A673 (cell line): ENCODE measurements around the gene HTR6. TPM values are rescaled to one million over a fixed set of nuclear protein-coding genes. Genes with fewer than 3 reads are reported as not detected.

Experiments used
- BruUV-seq: library from RNA; stranded (reverse); fragments of 400-500 nt; replicated peaks from 2 replicates; lab custom pipeline; 2021; lab: Mats Ljungman, UMichigan
- CTCF ChIA-PET: fragments of 300-600 bp; sonication (Branson Sonifier 250); formaldehyde crosslinking; loops from one replicate; lab custom pipeline; 2022; ENCODE audit warnings: antibody characterized with exemption; lab: Charles Lee
- POLR2A ChIA-PET: fragments of 300-600 bp; sonication (Branson Sonifier 250); formaldehyde crosslinking; loops from one replicate; lab custom pipeline; 2022; ENCODE audit warnings: antibody characterized with exemption; ENCODE audit not compliant: low non-redundant PET; lab: Charles Lee
- DNase-seq: peaks from one replicate; pipeline ENCODE4 v3.0.0-alpha.2; 2015; ENCODE audit warnings: low spot score
- H3K27ac ChIP-seq: fragments of 200-600 bp; sonication (generic); 2 replicates; pipeline ENCODE4 v1.5.1; 2016; ENCODE audit warnings: mixed run types, low read depth, mild to moderate bottlenecking, mixed read lengths, antibody characterized with exemption, low read length; ENCODE audit not compliant: poor library complexity, severe bottlenecking
- H3K27me3 ChIP-seq: fragments of 200-600 bp; sonication (generic); replicated peaks from 2 replicates; pipeline ENCODE4 v1.6.1; 2017; ENCODE audit warnings: mixed run types, low read depth, mild to moderate bottlenecking, mixed read lengths, antibody characterized with exemption, low read length; ENCODE audit not compliant: insufficient read depth, poor library complexity
- H3K36me3 ChIP-seq: fragments of 200-600 bp; sonication (generic); 2 replicates; pipeline ENCODE4 v1.6.1; 2016; ENCODE audit warnings: mixed run types, mild to moderate bottlenecking, mixed read lengths, antibody characterized with exemption, low read length; ENCODE audit not compliant: insufficient read depth, poor library complexity, severe bottlenecking
- H3K4me1 ChIP-seq: fragments of 200-600 bp; sonication (generic); 2 replicates; pipeline ENCODE4 v1.6.1; 2017; ENCODE audit warnings: mixed run types, mild to moderate bottlenecking, mixed read lengths, antibody characterized with exemption, low read length; ENCODE audit not compliant: insufficient read depth, poor library complexity, severe bottlenecking
- H3K4me3 ChIP-seq: fragments of 200-600 bp; sonication (generic); 2 replicates; pipeline ENCODE4 v1.5.1; 2016; ENCODE audit warnings: low read depth, mixed run types, mild to moderate bottlenecking, mixed read lengths, low read length; ENCODE audit not compliant: poor library complexity, severe bottlenecking
- H3K9me3 ChIP-seq: fragments of 200-600 bp; sonication (generic); 2 replicates; pipeline ENCODE4 v1.6.1; 2016; ENCODE audit warnings: mixed run types, low read depth, mild to moderate bottlenecking, mixed read lengths, antibody characterized with exemption, low read length; ENCODE audit not compliant: poor library complexity, severe bottlenecking
- CTCF ChIP-seq: fragments of 300-800, 200-600 bp; sonication (generic); conservative IDR thresholded peaks from 2 replicates; pipeline ENCODE4 v1.5.1; 2017; ENCODE audit warnings: low read depth, mild to moderate bottlenecking, antibody characterized with exemption, low read length, moderate library complexity, mixed read lengths
- EZH2 ChIP-seq: fragments of 200-600 bp; sonication (generic); IDR thresholded peaks from 2 replicates; pipeline ENCODE4 v1.6.1; 2017; ENCODE audit warnings: borderline replicate concordance, low read depth, mild to moderate bottlenecking, mixed read lengths, antibody characterized with exemption, low read length; ENCODE audit not compliant: poor library complexity, severe bottlenecking
- intact Hi-C: fragments of 100-400 bp; cut with micrococcal nuclease; formaldehyde crosslinking; loops from one replicate; pipeline ENCODE4 v1.10.0; 2022; ENCODE audit not compliant: unreplicated experiment
- total RNA-seq: library from RNA; stranded (reverse); gene quantifications from 2 replicates; pipeline ENCODE4 v1.2.3, GENCODE V29; 2021

Gene HTR6
- total RNA-seq, 1 experiment from 2014 or later: not detected

DNA sequence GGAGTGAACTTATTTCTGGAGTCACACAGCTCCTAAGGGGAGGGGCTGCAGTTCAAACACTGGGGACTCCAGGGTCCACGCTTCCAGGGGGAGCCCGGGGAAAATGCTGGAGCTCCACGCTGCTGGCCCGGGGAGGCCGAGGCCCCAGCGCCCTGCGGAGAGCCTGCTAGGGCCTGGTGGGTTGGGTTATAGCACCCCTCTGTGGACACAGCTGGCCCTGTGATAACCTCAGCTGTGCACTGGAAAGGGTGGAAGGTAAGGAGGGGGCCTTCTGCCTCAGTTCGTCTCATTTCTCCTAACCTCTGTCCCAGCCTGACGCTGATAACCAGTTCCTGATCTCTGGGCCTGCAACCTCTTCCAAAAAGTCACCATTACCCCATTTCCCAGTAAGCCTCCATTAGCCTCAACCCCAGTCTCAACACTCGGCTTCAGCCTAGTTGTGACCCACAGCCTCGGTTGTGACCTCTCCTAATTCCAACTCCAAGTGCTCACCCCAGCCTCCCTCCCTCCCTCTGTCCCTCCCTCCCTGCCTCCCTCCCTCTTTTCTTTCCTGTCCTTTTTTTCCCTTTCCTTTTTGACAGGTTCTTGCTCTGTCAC is 13.4 kb upstream of the HTR6 start:
- CTCF ChIA-PET: interaction anchor here (0.6 to 1.1 kb wide), 9 partner anchors 10 to 738 kb away, joined by 3 to 5 read pairs (median 3); no protein-coding TSS in a partner anchor
- Histone ChIP-seq H3K27me3 (no peaks in the 10 kb centered on the region), H3K4me3 (no peak overlapping the region), H3K4me1 (peaks cover 8% of the 10 kb centered on the region), H3K36me3 (no peaks in the 10 kb centered on the region), H3K27ac (no peak overlapping the region), H3K9me3 (no peaks in the 10 kb centered on the region)
- BruUV-seq: no TSS peak
- TF ChIP-seq EZH2 (no peak), CTCF (peak; percentile 74)
- peak; percentile 62 for DNase-seq
- POLR2A ChIA-PET: interaction anchor here (0.6 kb wide), 1 partner anchor 998 kb away, joined by 6 read pairs; no protein-coding TSS in a partner anchor
- intact Hi-C loops: loop anchor here (5.0 to 10.0 kb wide), 2 partner anchors 454 to 746 kb away; partner anchors contain the start of gene ALDH4A1

DNA sequence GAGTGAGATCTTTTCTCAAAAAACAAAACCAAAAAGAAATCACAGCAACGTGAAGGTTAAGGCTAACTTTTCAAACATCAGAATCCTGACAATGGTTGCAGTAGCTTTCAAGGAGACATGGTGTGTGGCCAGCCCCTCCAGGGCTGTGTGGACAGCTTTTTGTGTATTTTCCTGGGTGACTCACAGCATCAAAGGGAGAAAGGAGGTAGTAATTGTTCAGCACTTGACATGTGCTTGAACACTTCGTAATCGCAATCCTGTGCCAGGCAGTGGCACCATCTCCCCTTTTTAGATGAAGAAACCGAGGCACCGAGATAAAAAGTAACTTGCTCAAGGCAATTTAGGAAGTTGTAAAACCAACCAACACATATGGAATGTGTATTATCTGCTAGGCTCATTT is 10.3 kb upstream of the HTR6 start:
- H3K27me3 ChIP-seq: no peaks in the 10 kb centered on the region
- ChIA-PET POLR2A (no interaction called here), CTCF (interaction anchor here (0.6 to 1.3 kb wide), 16 partner anchors 8 to 770 kb away, joined by 3 to 9 read pairs (median 3); partner anchors contain the start of genes EMC1, MRTO4 and NBL1)
- TF ChIP-seq EZH2: no peak
- no peak for TF ChIP-seq CTCF
- peaks cover 8% of the 10 kb centered on the region for H3K4me1 ChIP-seq
- no peaks in the 10 kb centered on the region for H3K36me3 ChIP-seq
- H3K9me3 ChIP-seq: no peaks in the 10 kb centered on the region
- H3K27ac ChIP-seq: no peak overlapping the region
- no peak overlapping the region for H3K4me3 ChIP-seq
- no TSS peak for BruUV-seq
- intact Hi-C loops: loop anchor here (5.0 to 10.0 kb wide), 2 partner anchors 457 to 750 kb away; partner anchors contain the start of gene ALDH4A1
- no peak for DNase-seq

- H3K36me3 ChIP-seq: no peaks in the 10 kb centered on the region
- DNase-seq: no peak
- no peaks in the 10 kb centered on the region for H3K9me3 ChIP-seq
- no peak for TF ChIP-seq CTCF
- no peak for TF ChIP-seq EZH2
- BruUV-seq: no TSS peak
- no peaks in the 10 kb centered on the region for H3K27me3 ChIP-seq
- H3K4me3 ChIP-seq: no peak overlapping the region
- POLR2A ChIA-PET: no interaction called here
- no peak overlapping the region for H3K27ac ChIP-seq
- CTCF ChIA-PET: interaction anchor here (0.6 kb wide), 2 partner anchors 8 to 75 kb away, joined by 3 to 5 read pairs; no protein-coding TSS in a partner anchor
- H3K4me1 ChIP-seq: peaks cover 8% of the 10 kb centered on the region
- intact Hi-C loops: loop anchor here (5.0 to 10.0 kb wide), 2 partner anchors 458 to 750 kb away; partner anchors contain the start of gene ALDH4A1
These were observed 9.6 kb upstream of the HTR6 start for GRCh38 chr1:19654886-19655717.
